K562 (cell line): ENCODE data around the gene RNF224. TPM values are rescaled to one million over a fixed set of nuclear protein-coding genes. Genes with fewer than 3 reads are reported as not detected.

Experiments used
- ATAC-seq: fragments of 200-7000 bp; cut with Tn5 transposase; 3 replicates; pipeline ENCODE4 v1.9.1; 2020; ENCODE audit warnings: moderate library complexity
- BruUV-seq: library from RNA; stranded (reverse); fragments of 400-500 nt; replicated peaks from 2 replicates; lab custom pipeline; 2021; lab: Mats Ljungman, UMichigan
- CTCF ChIA-PET: fragments of 300-600 bp; formaldehyde crosslinking; extraction: SDS; loops from one replicate; lab custom pipeline; 2021; ENCODE audit warnings: low intra/inter-chr PET ratio; lab: Yijun Ruan, JAX
- POLR2A ChIA-PET: fragments of 300-600, 350-650 bp; sonication (Branson Sonifier 250); formaldehyde crosslinking; extraction: SDS; loops from one replicate; lab custom pipeline; 2021; ENCODE audit warnings: antibody characterized with exemption, inconsistent platforms; lab: Yijun Ruan, JAX
- DNase-seq, 4 experiments: peaks; one replicate each; pipeline versions ENCODE4 v3.0.0 to v3.0.0-alpha.2; 2011 to 2018; ENCODE audit warnings: low spot score in 3 of 4, mixed read lengths in 3 of 4; ENCODE audit errors: extremely low read depth in 1 of 4
- FAIRE-seq: peaks from 2 replicates; lab custom pipeline; 2011; peaks lifted over from hg19 to GRCh38; lab: Jason Lieb, UNC
- H2AFZ ChIP-seq: 2 replicates; pipeline ENCODE4 v1.6.0; 2011; ENCODE audit warnings: low read depth, low read length, control low read depth, inconsistent platforms
- H3K27ac ChIP-seq: fragments of 200-600 bp; 3 replicates; pipeline ENCODE4 v1.8.0; 2011; ENCODE audit warnings: low read depth, mild to moderate bottlenecking, control low read depth, inconsistent platforms, low read length, moderate library complexity, mixed read lengths; ENCODE audit errors: extremely low read depth
- H3K27me3 ChIP-seq, 2 experiments: fragments of 300-600 bp in 1 of 2; 2 replicates in 1 of 2; 3 replicates in 1 of 2; pipeline versions ENCODE4 v1.6.0 to v1.8.0; 2011; ENCODE audit warnings: inconsistent platforms in 2 of 2, low read length in 2 of 2, mild to moderate bottlenecking in 1 of 2, mixed read lengths in 1 of 2, moderate library complexity in 1 of 2; ENCODE audit not compliant: control insufficient read depth in 2 of 2, insufficient read depth in 2 of 2
- H3K36me3 ChIP-seq: fragments of 300-600 bp; 3 replicates; pipeline ENCODE4 v1.8.0; 2011; ENCODE audit warnings: mild to moderate bottlenecking, low read length, inconsistent platforms; ENCODE audit not compliant: control insufficient read depth, insufficient read depth
- H3K4me1 ChIP-seq, 2 experiments: fragments of 200-600 bp in 1 of 2; replicated peaks in 1 of 2; 2 replicates in 1 of 2; 3 replicates in 1 of 2; pipeline versions ENCODE4 v1.5.1 to v1.8.0; 2011; ENCODE audit warnings: inconsistent platforms in 2 of 2, low read length in 2 of 2, mild to moderate bottlenecking in 1 of 2, mixed read lengths in 1 of 2, moderate library complexity in 1 of 2; ENCODE audit not compliant: control insufficient read depth in 2 of 2, insufficient read depth in 2 of 2
- H3K4me2 ChIP-seq: 2 replicates; pipeline ENCODE4 v1.6.1; 2011; ENCODE audit warnings: low read length, control low read depth, inconsistent platforms, mixed read lengths; ENCODE audit not compliant: insufficient read depth
- H3K4me3 ChIP-seq: fragments of 200-600 bp; sonication (generic), shearing (Covaris generic); 2 replicates; pipeline ENCODE4 v1.5.1; 2016; ENCODE audit warnings: control low read depth, inconsistent platforms
- H3K79me2 ChIP-seq: fragments of 200-600 bp; 3 replicates; pipeline ENCODE4 v1.8.0; 2011; ENCODE audit warnings: low read length, inconsistent platforms; ENCODE audit not compliant: control insufficient read depth, insufficient read depth
- H3K9ac ChIP-seq, 2 experiments: 2 replicates each; pipeline versions ENCODE4 v1.6.0 to v1.6.1; 2011; ENCODE audit warnings: low read depth in 2 of 2, low read length in 2 of 2, control low read depth in 1 of 2, inconsistent platforms in 1 of 2, mild to moderate bottlenecking in 1 of 2, mixed read lengths in 1 of 2; ENCODE audit not compliant: insufficient read depth in 1 of 2
- H3K9me1 ChIP-seq: one replicate; pipeline ENCODE4 v1.6.0; 2011; ENCODE audit warnings: inconsistent platforms, mild to moderate bottlenecking, low read length, moderate library complexity; ENCODE audit not compliant: control insufficient read depth, insufficient read depth
- H3K9me3 ChIP-seq: replicated peaks from 2 replicates; pipeline ENCODE4 v1.5.1; 2011; ENCODE audit warnings: low read depth, low read length, inconsistent platforms; ENCODE audit not compliant: control insufficient read depth, insufficient read depth
- H4K20me1 ChIP-seq: replicated peaks from 2 replicates; pipeline ENCODE4 v1.6.1; 2011; ENCODE audit warnings: low read length, inconsistent platforms, mixed read lengths; ENCODE audit not compliant: control insufficient read depth, insufficient read depth
- C11orf30 ChIP-seq: fragments of 450-650 bp; IDR thresholded peaks from 2 replicates; pipeline ENCODE4 v1.6.1; 2016; ENCODE audit warnings: low read depth, mild to moderate bottlenecking
- GABPB1 ChIP-seq: sonication (generic); formaldehyde crosslinking; IDR thresholded peaks from 2 replicates; pipeline ENCODE4 v1.8.0; 2022; ENCODE audit warnings: mild to moderate bottlenecking, missing genetic modification reagents
- IRF2 ChIP-seq: sonication (generic); formaldehyde crosslinking; IDR thresholded peaks from 2 replicates; pipeline ENCODE4 v1.8.1; 2022; ENCODE audit warnings: mild to moderate bottlenecking, missing genetic modification reagents
- MED1 ChIP-seq: sonication (generic); formaldehyde crosslinking; IDR thresholded peaks from 2 replicates; pipeline ENCODE4 v1.8.1; 2023; ENCODE audit warnings: missing genetic modification reagents, borderline replicate concordance
- POLR3A ChIP-seq: IDR thresholded peaks from 2 replicates; pipeline ENCODE4 v1.6.1; 2011; ENCODE audit warnings: borderline replicate concordance, mild to moderate bottlenecking, moderate library complexity; ENCODE audit not compliant: insufficient read length, insufficient read depth; ENCODE audit errors: extremely low read depth
- SAP30 ChIP-seq: fragments of 200-600 bp; sonication (generic); IDR thresholded peaks from 2 replicates; pipeline ENCODE4 v1.6.1; 2012; ENCODE audit warnings: borderline replicate concordance, low read depth, mild to moderate bottlenecking, moderate library complexity, low read length, control low read depth, inconsistent platforms; ENCODE audit not compliant: insufficient read depth, poor library complexity, severe bottlenecking
- SMARCA5 ChIP-seq: fragments of 450-650 bp; IDR thresholded peaks from 2 replicates; pipeline ENCODE4 v1.6.1; 2016
- STAT6 ChIP-seq: sonication (generic); formaldehyde crosslinking; IDR thresholded peaks from 2 replicates; pipeline ENCODE4 v1.8.1; 2023; ENCODE audit warnings: mild to moderate bottlenecking, missing genetic modification reagents
- TEAD2 ChIP-seq: fragments of 450-650 bp; IDR thresholded peaks from 2 replicates; pipeline ENCODE4 v1.6.1; 2016; ENCODE audit warnings: missing genetic modification characterization, control low read depth, missing compliant biosample characterization
- ZNF121 ChIP-seq: sonication (generic); formaldehyde crosslinking; conservative IDR thresholded peaks from 2 replicates; pipeline ENCODE4 v1.8.0; 2022; ENCODE audit warnings: missing genetic modification reagents
- ZNF165 ChIP-seq: fragments of 250-450 bp; sonication (Bioruptor Pico); IDR thresholded peaks from 2 replicates; pipeline ENCODE4 v1.4.0; 2020; ENCODE audit warnings: borderline replicate concordance
- ZNF280A ChIP-seq: fragments of 450-650 bp; IDR thresholded peaks from 2 replicates; pipeline ENCODE4 v1.6.1; 2018; ENCODE audit warnings: mild to moderate bottlenecking, low read depth; ENCODE audit not compliant: partially characterized antibody
- WGBS: fragments of 100-300 bp; shearing (Covaris generic); methylation state at CpG from one replicate; pipeline ENCODE4 v1.1.6; 2016; ENCODE audit warnings: low coverage, mixed read lengths; ENCODE audit not compliant: insufficient coverage; ENCODE audit errors: missing lambda C conversion rate; 5-methylcytosine and 5-hydroxymethylcytosine counted together
- in situ Hi-C: fragments of 300-500 bp; cut with MboI; formaldehyde crosslinking; loops from 4 replicates; pipeline ENCODE4 v1.15.0; 2018; ENCODE audit warnings: inconsistent platforms, mixed read lengths
- intact Hi-C: fragments of 100-400 bp; cut with micrococcal nuclease; formaldehyde crosslinking; loops from 2 replicates; pipeline ENCODE4 v1.14.2; 2022
- polyA plus RNA-seq, 8 experiments: library from polyadenylated mRNA; depleted of rRNA in 4 of 8; stranded (reverse) in 5 of 8; unstranded in 3 of 8; fragments of >200 nt; fragmentation: Nextera tagmentation in 2 of 8; fragmentation: Illumina TruSeq in 1 of 8; extraction: Ambion mirVana in 2 of 8; extraction: Trizol in 1 of 8; gene quantifications; 2 replicates each; pipeline versions ENCODE4 v1.2.1 to v1.2.3, GENCODE V29; 2011 to 2014; ENCODE audit warnings: inconsistent platforms in 1 of 8, missing spikeins in 1 of 8
- total RNA-seq, 7 experiments: library from RNA; depleted of rRNA in 6 of 7; stranded (reverse); fragments of >200 nt in 6 of 7; fragmentation: Illumina TruSeq in 2 of 7; extraction: Trizol in 2 of 7; gene quantifications; 2 replicates each; pipeline versions ENCODE4 v1.2.1 to v1.2.3, GENCODE V29; 2011 to 2021; ENCODE audit warnings: low replicate concordance in 1 of 7
- TF ChIP-seq, protein P1 (sequence below): IDR thresholded peaks from 2 replicates; pipeline ENCODE4 v1.6.1; 2011; ENCODE audit warnings: borderline replicate concordance, low read depth, mild to moderate bottlenecking, moderate library complexity, low read length; ENCODE audit not compliant: insufficient read depth, poor library complexity, severe bottlenecking

The RNF224 gene
- total and polyA plus RNA-seq, 9 of the 15 experiments (the other 6 are each of a cell fraction or from before 2014, with no cell fraction given) = not detected

GRCh38 chr9:137189297-137190295 lies 37.7 kb upstream of the RNF224 start:
- peak overlapping the region; percentile 93 to 96 for H3K9ac ChIP-seq
- 30% methylated on average over 23 of the region's 23 CpGs for WGBS
- no peaks in the 10 kb centered on the region for H3K9me3 ChIP-seq
- no peak for DNase-seq
- peak overlapping the region; percentile 91; the same call in 1 of the 2 replicates for H2AFZ ChIP-seq
- peak overlapping the region; percentile 94 for H3K27ac ChIP-seq
- intact Hi-C loops (no loop called here), in situ Hi-C loops (loop anchor here (5.0 kb wide), 1 partner anchor 38 kb away; the partner anchor contains the start of genes CYSRT1 and RNF224)
- peak overlapping the region; percentile 98 for H3K4me3 ChIP-seq
- peaks cover 8% of the 10 kb centered on the region for H4K20me1 ChIP-seq
- peak; percentile 1; the same call in 2 of the 3 replicates for ATAC-seq
- peak; percentile 29 for FAIRE-seq
- H3K36me3 ChIP-seq = peaks cover 57% of the 10 kb centered on the region; the same call in 2 of the 3 replicates
- H3K79me2 ChIP-seq = peaks cover 43% of the 10 kb centered on the region
- no TSS peak for BruUV-seq
- POLR2A ChIA-PET = interaction anchor here (0.6 to 6.7 kb wide), 19 partner anchors 9 to 404 kb away, joined by 3 to 56 read pairs (median 4); partner anchors contain the start of genes NDOR1, NRARP, RNF224 and TMEM203
- no peaks in the 10 kb centered on the region for H3K9me1 ChIP-seq
- no peaks in the 10 kb centered on the region for H3K27me3 ChIP-seq
- H3K4me2 ChIP-seq = peak overlapping the region; percentile 98
- H3K4me1 ChIP-seq = peaks cover 20 to 97% of the 10 kb centered on the region in 2 experiments
- CTCF ChIA-PET = interaction anchor here (0.6 to 2.5 kb wide), 4 partner anchors 38 to 62 kb away, joined by 3 to 19 read pairs (median 8); partner anchors contain the start of gene RNF224
- TF ChIP-seq ZNF121 (no peak), IRF2 (CRISPR knock-in tag) (no peak), STAT6 (CRISPR knock-in tag) (0 out of 2 replicates have a peak, but pooled peaks have one; percentile 47), GABPB1 (no peak), ZNF165 (no peak), SMARCA5 (no peak), MED1 (CRISPR knock-in tag) (no peak), ZNF280A (no peak), C11orf30 (no peak), SAP30 (peak; percentile 79), TEAD2 (tag) (no peak), POLR3A (no peak)
- TF ChIP-seq, protein P1, sequence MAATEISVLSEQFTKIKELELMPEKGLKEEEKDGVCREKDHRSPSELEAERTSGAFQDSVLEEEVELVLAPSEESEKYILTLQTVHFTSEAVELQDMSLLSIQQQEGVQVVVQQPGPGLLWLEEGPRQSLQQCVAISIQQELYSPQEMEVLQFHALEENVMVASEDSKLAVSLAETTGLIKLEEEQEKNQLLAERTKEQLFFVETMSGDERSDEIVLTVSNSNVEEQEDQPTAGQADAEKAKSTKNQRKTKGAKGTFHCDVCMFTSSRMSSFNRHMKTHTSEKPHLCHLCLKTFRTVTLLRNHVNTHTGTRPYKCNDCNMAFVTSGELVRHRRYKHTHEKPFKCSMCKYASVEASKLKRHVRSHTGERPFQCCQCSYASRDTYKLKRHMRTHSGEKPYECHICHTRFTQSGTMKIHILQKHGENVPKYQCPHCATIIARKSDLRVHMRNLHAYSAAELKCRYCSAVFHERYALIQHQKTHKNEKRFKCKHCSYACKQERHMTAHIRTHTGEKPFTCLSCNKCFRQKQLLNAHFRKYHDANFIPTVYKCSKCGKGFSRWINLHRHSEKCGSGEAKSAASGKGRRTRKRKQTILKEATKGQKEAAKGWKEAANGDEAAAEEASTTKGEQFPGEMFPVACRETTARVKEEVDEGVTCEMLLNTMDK = no peak
